Pancreas (tissue), 10 donors: ENCODE measurements around the gene CDH20. TPM values are rescaled to one million over a fixed set of nuclear protein-coding genes. Genes with fewer than 3 reads are reported as not detected.

Experiments used
- ATAC-seq, 4 donors: fragments of 200-7000 bp; cut with Tn5 transposase; one replicate each; pipeline versions ENCODE4 v1.8.0 to v1.9.1; 2020; ENCODE audit warnings: mild to moderate bottlenecking in 4 of 4, moderate library complexity in 4 of 4
- DNase-seq, 6 donors: peaks; one replicate each; pipeline ENCODE4 v3.0.0-alpha.2; 2020
- FAIRE-seq: peaks from 2 replicates; lab custom pipeline; 2012; peaks lifted over from hg19 to GRCh38; lab: Jason Lieb, UNC
- H3K27ac ChIP-seq, 4 donors: fragments of 200-600 bp; sonication (generic); 1 replicate in 3 of 4; 2 replicates in 1 of 4; pipeline versions ENCODE4 v1.5.0 to v1.8.0; 2020
- H3K27me3 ChIP-seq, 4 donors: fragments of 200-600 bp; one replicate each; pipeline ENCODE4 v1.8.0; 2021
- H3K36me3 ChIP-seq, 3 donors: fragments of 200-600 bp; sonication (generic) in 1 of 3; one replicate each; pipeline versions ENCODE4 v1.5.0 to v1.8.0; 2020 to 2021
- H3K4me1 ChIP-seq, 3 donors: fragments of 200-600 bp; one replicate each; pipeline ENCODE4 v1.8.0; 2021
- H3K4me3 ChIP-seq, 4 donors: fragments of 200-600 bp; sonication (generic) in 2 of 4; one replicate each; pipeline versions ENCODE4 v1.5.0 to v1.8.0; 2020 to 2021
- H3K9me3 ChIP-seq, 4 donors: fragments of 200-600 bp; one replicate each; pipeline ENCODE4 v1.8.0; 2021
- WGBS, 2 donors: extraction: QIAGEN DNeasy Blood & Tissue Kit; methylation state at CpG; one replicate each; pipeline ENCODE4 v1.1.7; 2013; 5-methylcytosine and 5-hydroxymethylcytosine counted together
- intact Hi-C, 3 donors: fragments of 100-400 bp; cut with DNase I; formaldehyde crosslinking; loops; one replicate each; pipeline versions ENCODE4 v1.11.1 to v1.14.2; 2022
- polyA plus RNA-seq, 2 donors: library from polyadenylated mRNA; stranded (reverse); fragments of 200-250 nt; gene quantifications; one replicate each; pipeline ENCODE4 v1.2.3, GENCODE V29; 2013
- total RNA-seq, 6 donors: library from RNA; stranded (reverse); fragmentation: NEBNext Ultra II Directional in 4 of 6; extraction: Animal tissue kit (Norgen Biotek cat#: 25700) in 4 of 6; gene quantifications; one replicate each; pipeline versions ENCODE4 v1.2.1 to v1.2.4, GENCODE V29; 2021 to 2023
- TF ChIP-seq, protein P1 (sequence below), 4 donors: fragments of 200-600 bp; sonication (generic) in 3 of 4; IDR thresholded peaks; one replicate each; pipeline versions ENCODE4 v1.5.0 to v1.8.0; 2021; ENCODE audit warnings: antibody characterized with exemption in 4 of 4
- donor health status: healthy with polysubstance abuse.
- donor health status: DM: no; HTN: no; CAD: no; lungs with moderate emphysema.
- donor health status: DM: no; HTN: no; CAD: no.
- donor health status: control.
- donor health status: control.
- donor health status: Bipolar disorder and iron deficiency.
- donor health status: DM: yes; HTN: yes; CAD: no.
- donor health status: DM: no; HTN: no; CAD: no.
- donor health status: DM: no; HTN: no; CAD: no.
- donor health status: DM: yes; HTN: yes; CAD: no.

The CDH20 gene
- total and polyA plus RNA-seq, 8 donors: 0.02 to 0.17 TPM; not detected in 6

GRCh38 chr18:61322265-61322873 lies 10.9 kb upstream of the CDH20 start:
- peak in 3 of 6 donors; percentile 35 to 71 (median 38) for DNase-seq
- TF ChIP-seq, protein P1, sequence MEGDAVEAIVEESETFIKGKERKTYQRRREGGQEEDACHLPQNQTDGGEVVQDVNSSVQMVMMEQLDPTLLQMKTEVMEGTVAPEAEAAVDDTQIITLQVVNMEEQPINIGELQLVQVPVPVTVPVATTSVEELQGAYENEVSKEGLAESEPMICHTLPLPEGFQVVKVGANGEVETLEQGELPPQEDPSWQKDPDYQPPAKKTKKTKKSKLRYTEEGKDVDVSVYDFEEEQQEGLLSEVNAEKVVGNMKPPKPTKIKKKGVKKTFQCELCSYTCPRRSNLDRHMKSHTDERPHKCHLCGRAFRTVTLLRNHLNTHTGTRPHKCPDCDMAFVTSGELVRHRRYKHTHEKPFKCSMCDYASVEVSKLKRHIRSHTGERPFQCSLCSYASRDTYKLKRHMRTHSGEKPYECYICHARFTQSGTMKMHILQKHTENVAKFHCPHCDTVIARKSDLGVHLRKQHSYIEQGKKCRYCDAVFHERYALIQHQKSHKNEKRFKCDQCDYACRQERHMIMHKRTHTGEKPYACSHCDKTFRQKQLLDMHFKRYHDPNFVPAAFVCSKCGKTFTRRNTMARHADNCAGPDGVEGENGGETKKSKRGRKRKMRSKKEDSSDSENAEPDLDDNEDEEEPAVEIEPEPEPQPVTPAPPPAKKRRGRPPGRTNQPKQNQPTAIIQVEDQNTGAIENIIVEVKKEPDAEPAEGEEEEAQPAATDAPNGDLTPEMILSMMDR (IDR thresholded peaks at IDR 0.05): peak; percentile 12 to 36 (median 34)
- Histone ChIP-seq H3K9me3 (no peaks in the 10 kb centered on the region), H3K27ac (no peak overlapping the region), H3K27me3 (no peaks in the 10 kb centered on the region), H3K36me3 (no peaks in the 10 kb centered on the region), H3K4me1 (no peaks in the 10 kb centered on the region), H3K4me3 (no peak overlapping the region)
- 17 to 22% methylated on average over 9 of the region's 9 CpGs for WGBS, 2 donors
- no peak for FAIRE-seq
- intact Hi-C loops: loop anchor here in 1 of 3 donors (10.0 kb wide), 1 partner anchor 58 kb away; no protein-coding TSS in a partner anchor
- peak in 3 of 4 donors; percentile 70 to 77 (median 74) for ATAC-seq

DNA sequence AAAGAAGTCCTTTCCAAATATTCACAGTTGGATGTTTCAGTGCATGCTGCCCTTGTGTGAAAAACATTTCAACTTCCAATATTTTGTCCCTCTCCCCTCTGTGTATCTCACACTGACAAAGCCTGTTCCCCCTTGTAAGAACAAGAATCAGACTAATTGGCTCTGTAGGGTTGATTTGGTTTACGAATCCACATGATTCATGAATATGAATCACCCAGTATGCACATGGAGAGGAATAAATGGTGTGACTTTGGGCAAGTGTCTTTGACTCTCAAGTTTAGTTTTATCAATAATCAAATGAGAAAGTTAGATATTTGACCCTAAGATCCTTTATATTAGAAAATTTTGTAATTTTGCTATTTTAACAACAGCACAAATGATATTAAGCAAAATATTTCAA lies 9.3 kb upstream of the CDH20 start:
- FAIRE-seq (no peak), ATAC-seq (no peak), DNase-seq (no peak)
- Histone ChIP-seq H3K4me3 (no peak overlapping the region), H3K27ac (no peak overlapping the region), H3K36me3 (no peaks in the 10 kb centered on the region), H3K27me3 (no peaks in the 10 kb centered on the region), H3K9me3 (no peaks in the 10 kb centered on the region), H3K4me1 (no peaks in the 10 kb centered on the region)
- intact Hi-C loops: loop anchor here in 1 of 3 donors (10.0 kb wide), 1 partner anchor 59 kb away; no protein-coding TSS in a partner anchor
- 65 to 73% methylated on average over 1 of the region's 1 CpG for WGBS, 2 donors
- TF ChIP-seq, protein P1 (IDR thresholded peaks at IDR 0.05): no peak

DNA sequence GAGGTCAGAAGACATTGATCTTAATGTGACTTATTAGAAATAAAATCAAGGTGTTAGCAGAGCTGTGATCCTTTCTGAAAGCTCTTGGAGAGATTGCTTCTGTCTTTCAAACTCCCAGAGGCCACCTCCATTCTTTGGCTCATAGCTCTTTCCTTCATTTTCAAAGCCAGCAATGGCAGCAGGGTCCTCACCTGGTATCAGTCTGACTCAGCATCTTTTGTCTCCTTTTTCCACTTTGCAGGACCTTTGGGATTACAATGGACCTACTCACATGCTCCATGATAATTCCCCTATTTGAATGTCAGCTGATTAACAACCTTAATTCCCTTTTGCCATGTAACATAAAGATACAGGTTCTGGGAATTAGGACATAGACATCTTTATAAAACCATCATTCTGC lies 6.8 kb upstream of the CDH20 start:
- DNase-seq (no peak), ATAC-seq (no peak), FAIRE-seq (no peak)
- Histone ChIP-seq H3K27ac (no peak overlapping the region), H3K9me3 (no peaks in the 10 kb centered on the region), H3K36me3 (no peaks in the 10 kb centered on the region), H3K4me1 (no peaks in the 10 kb centered on the region), H3K27me3 (no peaks in the 10 kb centered on the region), H3K4me3 (no peak overlapping the region)
- intact Hi-C loops: loop anchor here in 1 of 3 donors (10.0 kb wide), 1 partner anchor 62 kb away; no protein-coding TSS in a partner anchor
- TF ChIP-seq, protein P1 (IDR thresholded peaks at IDR 0.05): no peak

GRCh38 chr18:61329398-61329797 lies 3.8 kb upstream of the CDH20 start:
- Histone ChIP-seq H3K36me3 (no peaks in the 10 kb centered on the region), H3K27me3 (peaks cover 0 to 14% (median 1%) of the 10 kb centered on the region in 4 donors), H3K9me3 (no peaks in the 10 kb centered on the region), H3K4me3 (no peak overlapping the region), H3K27ac (no peak overlapping the region), H3K4me1 (no peaks in the 10 kb centered on the region)
- intact Hi-C loops: loop anchor here in 1 of 3 donors (10.0 kb wide), 1 partner anchor 65 kb away; no protein-coding TSS in a partner anchor
- DNase-seq (no peak), FAIRE-seq (no peak), ATAC-seq (no peak)
- 27 to 30% methylated on average over 3 of the region's 3 CpGs for WGBS, 2 donors
- TF ChIP-seq, protein P1 (IDR thresholded peaks at IDR 0.05): no peak

DNA sequence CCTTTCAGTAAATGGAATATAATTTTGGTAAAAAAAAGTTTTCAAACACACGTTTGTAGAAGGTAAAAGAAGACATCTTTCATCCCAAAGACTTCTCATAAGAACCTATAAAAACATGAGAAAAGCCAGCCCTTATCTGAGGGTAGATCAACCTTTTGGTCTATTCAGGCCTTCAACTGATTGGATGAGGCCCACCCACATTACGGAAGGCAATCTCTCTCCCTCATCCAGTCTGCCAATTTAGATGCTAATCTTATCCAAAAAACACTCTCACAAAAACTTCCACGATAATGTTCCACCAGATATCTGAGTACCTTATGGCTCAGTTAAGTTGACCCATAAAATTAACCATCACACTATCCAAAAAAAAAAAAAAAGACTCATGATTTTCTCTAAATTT lies 2.2 kb upstream of the CDH20 start:
- H3K4me1 ChIP-seq: no peaks in the 10 kb centered on the region
- intact Hi-C loops: no loop called here
- no peak for DNase-seq
- H3K27ac ChIP-seq: no peak overlapping the region
- no peaks in the 10 kb centered on the region for H3K9me3 ChIP-seq
- no peak overlapping the region for H3K4me3 ChIP-seq
- ATAC-seq: no peak
- 56 to 64% methylated on average over 3 of the region's 3 CpGs for WGBS, 2 donors
- FAIRE-seq: no peak
- H3K27me3 ChIP-seq: peaks cover 0 to 15% (median 1%) of the 10 kb centered on the region in 4 donors
- no peaks in the 10 kb centered on the region for H3K36me3 ChIP-seq
- TF ChIP-seq, protein P1 (IDR thresholded peaks at IDR 0.05): no peak
